ENCODE measurements around the gene DNM1. TPM values are rescaled to one million over a fixed set of nuclear protein-coding genes. Genes with fewer than 3 reads are reported as not detected.

Gene DNM1
- total RNA-seq, 4 donors from 2014 or later = 4.7 to 9.2 (median 5.4) TPM

DNA sequence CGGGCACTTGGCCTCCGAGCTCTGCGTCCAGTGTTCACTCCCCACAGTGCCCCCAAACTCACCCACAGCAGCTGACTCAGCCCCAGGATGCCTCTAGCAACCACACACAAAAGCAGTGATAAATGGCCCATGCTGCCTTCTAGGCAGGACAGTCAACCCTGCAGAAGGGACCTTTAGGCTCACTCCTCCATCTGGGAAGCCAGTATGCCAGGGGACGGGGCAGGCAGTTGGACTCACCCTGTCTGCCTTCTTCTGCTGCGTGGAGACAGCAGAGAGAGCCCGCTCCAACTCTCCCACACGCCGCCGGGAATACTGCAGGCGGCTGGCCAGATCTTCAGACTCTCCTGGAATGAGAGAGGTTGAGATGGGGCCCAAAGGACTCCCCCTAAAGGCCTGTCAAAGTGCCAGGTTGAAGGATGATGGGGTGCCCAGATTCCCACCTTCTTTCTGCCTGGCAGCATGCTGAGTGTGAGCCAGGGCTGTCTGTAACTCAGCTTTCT is 62.2 kb downstream of the DNM1 start:
- Histone ChIP-seq H3K4me1 (no peaks in the 10 kb centered on the region), H3K27ac (no peak overlapping the region), H3K27me3 (no peaks in the 10 kb centered on the region), H3K36me3 (peaks cover 49 to 54% of the 10 kb centered on the region in 2 donors), H3K4me3 (replicated peaks in 1 of 3) (no peak overlapping the region), H3K9me3 (no peaks in the 10 kb centered on the region)
- TF ChIP-seq, protein P1, sequence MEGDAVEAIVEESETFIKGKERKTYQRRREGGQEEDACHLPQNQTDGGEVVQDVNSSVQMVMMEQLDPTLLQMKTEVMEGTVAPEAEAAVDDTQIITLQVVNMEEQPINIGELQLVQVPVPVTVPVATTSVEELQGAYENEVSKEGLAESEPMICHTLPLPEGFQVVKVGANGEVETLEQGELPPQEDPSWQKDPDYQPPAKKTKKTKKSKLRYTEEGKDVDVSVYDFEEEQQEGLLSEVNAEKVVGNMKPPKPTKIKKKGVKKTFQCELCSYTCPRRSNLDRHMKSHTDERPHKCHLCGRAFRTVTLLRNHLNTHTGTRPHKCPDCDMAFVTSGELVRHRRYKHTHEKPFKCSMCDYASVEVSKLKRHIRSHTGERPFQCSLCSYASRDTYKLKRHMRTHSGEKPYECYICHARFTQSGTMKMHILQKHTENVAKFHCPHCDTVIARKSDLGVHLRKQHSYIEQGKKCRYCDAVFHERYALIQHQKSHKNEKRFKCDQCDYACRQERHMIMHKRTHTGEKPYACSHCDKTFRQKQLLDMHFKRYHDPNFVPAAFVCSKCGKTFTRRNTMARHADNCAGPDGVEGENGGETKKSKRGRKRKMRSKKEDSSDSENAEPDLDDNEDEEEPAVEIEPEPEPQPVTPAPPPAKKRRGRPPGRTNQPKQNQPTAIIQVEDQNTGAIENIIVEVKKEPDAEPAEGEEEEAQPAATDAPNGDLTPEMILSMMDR (IDR thresholded peaks at IDR 0.05) = no peak
- no peak for TF ChIP-seq POLR2A (IDR thresholded peaks at IDR 0.05)
- WGBS, 2 donors = 87 to 93% methylated on average over 10 of the region's 10 CpGs
- no peak for DNase-seq
- intact Hi-C loops (cut with DNase I) = no loop called here

DNA sequence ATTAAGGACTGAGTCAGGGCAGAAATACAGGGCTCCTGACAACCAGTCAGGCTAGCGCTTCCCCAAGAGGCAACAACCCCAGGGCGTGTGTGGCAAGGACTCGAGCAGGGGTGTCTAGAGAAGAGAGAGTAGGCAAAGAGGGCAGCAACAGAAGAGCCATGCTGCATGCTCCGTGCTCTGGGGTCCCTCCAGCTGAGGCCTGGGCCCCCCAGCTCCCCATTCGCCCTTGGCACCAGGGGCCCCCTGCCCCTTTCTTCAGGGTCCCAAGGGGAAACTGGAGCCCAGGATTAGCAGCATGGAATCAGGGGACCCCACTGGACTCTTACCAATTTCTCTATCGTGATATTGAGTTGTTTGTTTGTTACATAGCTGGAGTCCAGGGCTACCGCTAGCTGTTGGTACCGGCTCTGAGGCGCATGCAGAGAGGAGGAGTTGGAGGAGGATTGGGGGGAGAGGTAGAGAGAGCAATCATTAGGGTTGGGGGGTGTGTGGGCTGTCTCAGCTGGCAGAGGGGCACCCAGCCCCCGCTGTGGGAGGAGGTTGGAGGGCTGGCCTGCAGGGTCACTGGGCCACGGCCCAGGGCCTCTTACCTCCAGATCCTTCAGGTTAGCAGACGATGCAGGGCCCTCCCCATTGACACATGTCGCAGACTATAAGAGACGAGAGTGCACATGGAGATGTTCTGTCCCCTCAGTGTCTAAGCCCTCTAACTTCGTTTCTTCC is 63.9 kb downstream of the DNM1 start:
- Histone ChIP-seq H3K27me3 (no peaks in the 10 kb centered on the region), H3K36me3 (peaks cover 43 to 50% of the 10 kb centered on the region in 2 donors), H3K27ac (no peak overlapping the region), H3K4me1 (no peaks in the 10 kb centered on the region), H3K4me3 (replicated peaks in 1 of 3) (no peak overlapping the region), H3K9me3 (no peaks in the 10 kb centered on the region)
- 87 to 91% methylated on average over 15 of the region's 15 CpGs for WGBS, 2 donors
- TF ChIP-seq, protein P1 (IDR thresholded peaks at IDR 0.05) = no peak
- TF ChIP-seq POLR2A (IDR thresholded peaks at IDR 0.05) = no peak
- intact Hi-C loops (cut with DNase I) = no loop called here
- no peak for DNase-seq

DNA sequence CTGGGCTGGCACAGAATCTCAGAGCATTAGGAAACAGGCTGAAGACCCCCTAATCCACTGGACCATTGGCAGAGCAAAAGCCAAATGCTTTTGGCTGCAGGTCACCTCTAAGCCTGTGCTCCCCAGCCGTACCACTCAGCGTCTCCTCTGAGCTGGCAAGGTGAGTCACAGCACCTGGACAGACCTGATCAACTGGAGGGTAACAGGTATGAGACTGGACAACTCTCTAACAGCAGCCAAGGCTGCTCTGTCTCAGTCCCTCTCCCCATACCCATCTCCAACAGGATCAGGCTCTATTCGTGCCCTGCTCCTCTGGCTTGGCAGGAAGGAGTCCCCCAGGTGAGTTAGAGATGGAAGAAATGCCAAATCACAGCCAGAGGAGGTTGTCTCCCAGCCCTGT is 67.9 kb downstream of the DNM1 start:
- intact Hi-C loops (cut with DNase I) = no loop called here
- no peak for DNase-seq
- WGBS, 2 donors = 96 to 100% methylated on average over 3 of the region's 3 CpGs
- TF ChIP-seq, protein P1 (IDR thresholded peaks at IDR 0.05) = no peak
- Histone ChIP-seq H3K36me3 (peaks cover 34 to 44% of the 10 kb centered on the region in 2 donors), H3K27ac (no peak overlapping the region), H3K9me3 (no peaks in the 10 kb centered on the region), H3K4me3 (replicated peaks in 1 of 3) (no peak overlapping the region), H3K27me3 (no peaks in the 10 kb centered on the region), H3K4me1 (peaks cover 7 to 9% of the 10 kb centered on the region in 2 donors)

DNA sequence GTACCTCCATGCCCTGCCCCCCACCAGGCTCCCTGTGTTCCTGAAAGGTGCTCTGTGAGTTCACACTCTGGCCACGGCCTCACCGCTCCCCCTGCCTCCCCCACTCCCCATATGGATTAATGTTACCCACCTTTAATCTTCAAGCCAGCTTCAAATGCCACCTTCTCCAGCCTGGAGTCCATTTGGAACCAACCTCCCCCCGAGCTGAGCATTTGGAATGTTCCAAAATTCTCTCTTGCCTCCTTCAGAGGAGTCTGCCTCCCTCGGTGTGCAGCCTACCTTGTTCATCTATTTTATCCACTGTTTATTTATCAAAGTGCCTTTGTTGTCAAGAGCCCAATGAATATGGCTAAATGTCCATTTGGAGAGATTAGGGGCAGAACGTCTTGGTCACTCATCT is 68.3 kb downstream of the DNM1 start:
- WGBS, 2 donors = 65 to 74% methylated on average over 5 of the region's 5 CpGs
- TF ChIP-seq POLR2A (IDR thresholded peaks at IDR 0.05) = no peak
- TF ChIP-seq, protein P1 (IDR thresholded peaks at IDR 0.05) = no peak
- no peak overlapping the region for H3K27ac ChIP-seq
- H3K4me1 ChIP-seq = peaks cover 7 to 9% of the 10 kb centered on the region in 2 donors
- intact Hi-C loops (cut with DNase I) = no loop called here
- no peaks in the 10 kb centered on the region for H3K27me3 ChIP-seq
- no peak overlapping the region for H3K4me3 ChIP-seq (replicated peaks in 1 of 3)
- H3K9me3 ChIP-seq = no peaks in the 10 kb centered on the region
- peaks cover 34 to 44% of the 10 kb centered on the region in 2 donors for H3K36me3 ChIP-seq
- no peak for DNase-seq

DNA sequence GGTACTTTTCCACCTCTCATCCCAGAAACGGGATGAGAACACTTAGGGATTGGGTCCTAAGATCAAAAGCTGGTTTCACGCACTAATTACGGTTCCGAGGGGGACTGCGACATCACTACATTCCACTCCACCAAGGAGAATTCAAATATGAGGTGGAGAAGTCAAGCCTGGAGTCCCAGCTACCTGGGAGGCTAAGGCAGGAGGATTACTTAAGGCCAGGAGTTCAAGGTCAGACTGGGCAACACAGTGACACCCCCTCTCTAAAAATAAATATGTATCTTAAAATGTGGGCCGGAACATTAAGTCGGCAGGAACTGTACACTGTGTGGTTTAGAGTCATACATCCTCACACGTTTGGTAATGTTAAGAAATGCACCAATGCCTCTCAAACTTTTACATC is 71.1 kb downstream of the DNM1 start:
- DNase-seq = no peak
- H3K36me3 ChIP-seq = peaks cover 18 to 29% of the 10 kb centered on the region in 2 donors
- no peaks in the 10 kb centered on the region for H3K27me3 ChIP-seq
- TF ChIP-seq, protein P1 (IDR thresholded peaks at IDR 0.05) = no peak
- TF ChIP-seq POLR2A (IDR thresholded peaks at IDR 0.05) = no peak
- H3K27ac ChIP-seq = no peak overlapping the region
- intact Hi-C loops (cut with DNase I) = no loop called here
- peaks cover 11 to 29% of the 10 kb centered on the region in 2 donors for H3K4me1 ChIP-seq
- WGBS, 2 donors = 75 to 83% methylated on average over 8 of the region's 8 CpGs
- H3K4me3 ChIP-seq (replicated peaks in 1 of 3) = no peak overlapping the region
- no peaks in the 10 kb centered on the region for H3K9me3 ChIP-seq

Measured in thyroid gland (tissue), 4 donors.